GM19043 (cell line): ENCODE measurements around the gene CENPM.

Experiments used
- ATAC-seq: cut with Tn5 transposase; IDR thresholded peaks from one replicate; pipeline ENCODE4 v1.9.1; 2021; ENCODE audit warnings: low read depth; ENCODE audit not compliant: unreplicated experiment

Gene CENPM

GRCh38 chr22:41902016-41902415, 44.9 kb downstream of the CENPM start:
- ATAC-seq, result no peak

GRCh38 chr22:41900652-41901312, 46.2 kb downstream of the CENPM start:
- ATAC-seq, result no peak

GRCh38 chr22:41899992-41900651, 46.8 kb downstream of the CENPM start:
- ATAC-seq, result no peak

- no peak for ATAC-seq
These were observed 47.8 kb downstream of the CENPM start for GRCh38 chr22:41899110-41899509.

GRCh38 chr22:41898645-41899044, 48.3 kb downstream of the CENPM start:
- no peak for ATAC-seq

GRCh38 chr22:41893591-41894375, 53.2 kb downstream of the CENPM start:
- ATAC-seq, result no peak

- ATAC-seq, result no peak
These were observed 54.2 kb downstream of the CENPM start for GRCh38 chr22:41892721-41893120.

- no peak for ATAC-seq
These were observed 55.5 kb downstream of the CENPM start for GRCh38 chr22:41891407-41891806.
